Femur (tissue), 1 donor: ENCODE results near the gene AP3D1.

Experiments
- DNase-seq: peaks from one replicate; pipeline ENCODE4 v3.0.0-alpha.2; 2017

AP3D1 gene

DNA sequence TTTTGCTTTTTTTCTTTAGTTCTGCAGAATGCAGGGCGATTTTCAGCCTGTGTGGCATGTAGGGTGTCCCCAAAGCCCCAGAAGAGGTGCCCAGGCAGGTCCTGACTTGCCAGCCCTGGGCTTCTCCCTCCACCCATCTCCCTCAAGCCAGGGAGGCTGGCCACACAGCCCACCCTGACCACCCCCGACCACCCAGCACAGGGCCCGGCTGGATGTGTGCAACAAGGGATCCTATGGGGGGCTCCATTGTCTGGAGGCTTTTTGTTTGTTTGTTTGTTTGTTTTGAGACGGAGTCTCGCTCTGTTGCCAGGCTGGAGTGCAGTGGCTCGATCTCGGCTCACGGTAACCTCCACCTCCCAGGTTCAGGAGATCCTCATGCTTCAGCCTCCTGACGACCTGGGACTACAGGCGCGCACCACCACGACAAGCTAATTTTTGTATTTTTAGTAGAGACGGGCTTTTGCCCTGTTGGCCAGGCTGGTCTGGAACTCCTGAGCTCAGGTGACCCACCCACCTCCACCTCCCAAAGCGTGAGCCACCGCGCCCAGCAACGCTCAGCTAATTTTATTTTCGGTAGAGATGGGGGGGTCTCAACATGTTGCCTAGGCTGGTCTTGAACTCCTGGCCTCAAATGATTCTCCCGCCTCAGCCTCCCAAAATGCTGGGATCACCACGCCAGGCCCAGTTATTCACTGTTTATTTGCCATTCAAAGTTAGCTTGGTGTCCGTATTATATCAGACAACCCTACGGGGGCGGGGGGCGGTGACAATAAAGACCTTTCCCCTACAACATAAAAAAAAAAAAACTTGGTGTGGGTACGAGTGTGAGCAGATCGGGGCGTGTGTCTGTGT lies 92.6 kb downstream of the AP3D1 start:
- DNase-seq: peak; percentile 23

DNA sequence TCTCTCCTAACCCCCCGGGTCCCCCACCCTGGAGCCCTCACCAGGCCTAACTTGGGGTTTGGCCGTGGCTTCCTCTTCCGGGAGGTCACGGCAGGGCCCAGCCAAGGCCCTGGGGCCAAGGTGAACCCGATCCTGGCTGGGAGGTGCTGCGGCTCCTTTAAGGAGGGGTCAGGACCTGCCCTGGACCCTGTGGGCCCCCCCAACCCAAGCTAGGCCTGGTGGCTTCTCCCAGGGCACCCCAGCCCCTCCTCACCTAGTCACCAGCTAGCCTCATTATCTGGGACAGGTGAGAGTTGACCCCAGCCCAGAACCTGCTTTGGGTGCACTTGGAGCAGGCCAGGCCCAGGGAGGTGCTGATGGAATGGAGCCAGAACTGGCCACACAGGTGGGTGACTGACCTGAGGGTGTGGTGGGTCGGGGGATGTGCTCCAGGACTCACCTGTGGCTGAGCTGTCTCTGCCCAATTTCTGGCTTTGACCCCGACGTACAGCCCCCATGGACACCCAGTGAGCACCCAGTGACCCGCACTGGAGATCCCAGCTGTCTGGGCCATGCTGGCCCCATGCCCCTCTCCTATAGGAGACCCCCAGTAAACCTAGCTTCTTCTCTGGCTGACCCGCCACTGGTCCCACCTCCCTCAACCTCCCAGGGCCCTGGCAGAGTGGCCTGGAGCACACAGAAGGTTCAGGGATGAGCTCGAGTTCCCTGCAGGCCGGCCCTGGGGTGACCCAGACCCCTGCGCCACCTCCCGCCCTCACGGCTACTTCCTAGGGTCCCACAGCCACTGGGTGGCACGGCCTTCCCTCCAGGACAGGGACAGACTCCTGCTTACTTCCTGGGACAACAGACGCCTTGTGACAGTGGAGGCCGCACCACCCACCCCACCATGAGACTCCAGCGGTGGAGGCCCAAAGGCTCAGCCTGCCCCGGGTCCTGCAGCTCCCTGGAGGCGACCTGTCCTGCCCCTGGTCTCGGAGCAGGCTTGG lies 93.6 kb downstream of the AP3D1 start:
- peak; percentile 25 for DNase-seq

DNA sequence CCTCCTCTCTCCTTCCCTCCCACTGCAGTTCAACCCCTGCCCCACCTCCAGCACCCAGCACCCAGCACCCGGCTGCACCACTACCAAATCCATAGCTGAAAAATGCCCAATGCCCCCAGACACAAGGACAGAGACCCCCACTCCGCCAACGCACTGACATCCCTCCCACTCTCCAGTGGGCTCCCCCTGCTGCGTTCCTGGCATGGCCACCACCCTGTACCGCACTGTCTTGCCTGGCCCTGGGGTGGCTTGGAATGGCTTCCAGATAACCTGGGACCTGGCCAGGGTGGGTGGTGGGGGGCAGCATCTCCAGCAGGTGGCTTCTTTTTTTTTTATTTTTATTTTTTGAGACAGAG lies 94.6 kb downstream of the AP3D1 start:
- peak; percentile 29 for DNase-seq

DNA sequence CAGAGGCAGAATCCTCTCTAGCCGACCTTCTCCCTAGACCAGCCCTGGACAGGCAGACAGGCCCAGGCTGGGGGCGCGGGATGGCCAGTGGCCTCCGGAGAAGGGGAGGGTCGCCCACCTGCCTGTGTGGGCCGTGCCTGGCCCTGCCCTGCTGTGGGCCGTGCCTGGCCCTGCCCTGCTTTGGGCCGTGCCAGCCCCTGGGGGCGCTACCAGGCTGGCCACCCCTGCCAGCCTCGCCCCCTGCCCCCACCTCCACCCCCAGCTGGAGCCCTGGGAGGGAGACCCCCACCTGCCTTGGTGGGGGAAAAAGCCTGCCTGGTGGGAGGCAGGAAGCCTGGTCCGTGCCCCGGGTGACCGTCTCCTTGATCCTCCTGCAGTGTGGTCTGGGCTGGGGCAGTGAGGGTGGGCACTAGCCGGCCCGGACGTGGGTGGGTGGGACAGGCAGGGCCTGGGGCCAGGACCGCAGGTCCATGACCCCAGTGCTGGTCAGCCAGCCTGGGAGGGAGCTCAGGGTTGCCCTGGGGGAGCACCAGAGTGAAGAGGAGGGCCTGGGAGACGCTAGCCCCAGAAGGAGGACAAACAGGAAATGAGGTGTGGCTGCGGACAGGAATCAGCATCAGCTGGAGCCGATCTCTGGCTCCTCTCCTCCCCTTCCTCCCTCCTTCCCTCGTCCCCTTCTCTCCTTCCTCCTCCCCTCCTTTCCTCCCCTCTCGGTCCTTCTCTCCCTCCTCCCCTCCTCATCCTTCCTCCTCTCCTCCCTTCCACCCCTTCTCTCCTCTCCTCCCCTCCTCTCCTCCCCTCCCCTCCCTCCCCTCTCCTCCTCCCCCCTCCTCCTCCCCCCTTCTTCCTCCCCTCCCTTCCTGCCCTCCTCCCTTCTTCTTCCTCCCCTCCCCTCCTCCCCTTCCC lies 95.2 kb downstream of the AP3D1 start:
- peak; percentile 83 for DNase-seq

DNA sequence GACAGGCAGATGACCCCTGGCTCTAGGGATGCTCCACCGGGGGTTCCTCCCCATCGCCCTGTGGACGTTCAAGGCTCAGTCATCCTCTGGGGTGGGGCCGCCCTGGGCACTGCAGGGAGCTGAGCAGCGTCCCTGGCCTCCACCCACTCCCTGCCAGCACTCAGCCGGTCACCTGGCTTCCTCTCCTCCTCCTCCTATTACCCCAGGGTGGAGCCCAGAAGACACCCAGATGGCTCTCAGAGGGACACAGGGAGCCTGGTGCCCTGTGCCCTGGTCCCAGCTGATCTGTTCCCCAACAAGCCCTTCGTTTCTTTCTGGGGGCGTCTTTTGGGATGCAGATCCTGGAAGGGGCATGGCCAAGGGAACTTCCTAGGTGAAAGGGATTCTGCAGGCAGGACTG lies 96.6 kb downstream of the AP3D1 start:
- peak; percentile 21 for DNase-seq

DNA sequence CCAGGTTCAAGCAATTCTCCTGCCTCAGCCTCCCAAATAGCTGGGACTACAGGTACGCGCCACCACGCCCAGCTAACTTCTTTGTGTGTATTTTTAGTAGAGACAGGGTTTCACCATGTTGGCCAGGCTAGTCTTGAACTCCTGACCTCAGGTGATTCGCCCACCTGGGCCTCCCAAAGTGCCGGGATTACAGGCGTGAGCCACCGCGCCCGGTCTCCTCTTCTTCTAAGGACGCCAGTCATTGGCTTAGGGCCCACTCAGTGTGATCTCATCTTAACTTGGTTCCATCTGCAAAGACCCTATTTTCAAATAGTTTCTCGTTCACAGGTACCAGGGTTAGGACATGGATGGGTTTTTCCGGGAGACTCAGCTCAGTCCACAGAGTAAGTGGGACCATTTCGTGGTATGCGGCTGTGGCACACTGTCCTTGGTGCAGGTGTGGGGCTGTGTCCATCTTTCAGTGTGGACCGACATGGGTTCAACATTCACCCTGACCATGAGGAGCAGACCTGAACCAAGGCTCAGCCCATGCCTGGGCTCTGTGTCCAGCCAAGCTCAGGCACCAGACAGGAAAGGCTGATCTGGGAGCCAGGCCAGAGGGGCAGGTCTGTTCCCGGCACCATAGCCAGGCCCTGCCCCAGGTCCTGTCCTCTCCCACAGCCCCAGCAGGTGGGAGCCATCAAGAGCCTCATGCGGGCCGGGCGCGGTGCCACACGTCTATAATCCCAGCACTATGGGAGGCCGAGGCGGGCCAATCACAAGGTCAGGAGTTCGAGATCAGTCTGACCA lies 97.6 kb downstream of the AP3D1 start:
- DNase-seq: peak; percentile 43

DNA sequence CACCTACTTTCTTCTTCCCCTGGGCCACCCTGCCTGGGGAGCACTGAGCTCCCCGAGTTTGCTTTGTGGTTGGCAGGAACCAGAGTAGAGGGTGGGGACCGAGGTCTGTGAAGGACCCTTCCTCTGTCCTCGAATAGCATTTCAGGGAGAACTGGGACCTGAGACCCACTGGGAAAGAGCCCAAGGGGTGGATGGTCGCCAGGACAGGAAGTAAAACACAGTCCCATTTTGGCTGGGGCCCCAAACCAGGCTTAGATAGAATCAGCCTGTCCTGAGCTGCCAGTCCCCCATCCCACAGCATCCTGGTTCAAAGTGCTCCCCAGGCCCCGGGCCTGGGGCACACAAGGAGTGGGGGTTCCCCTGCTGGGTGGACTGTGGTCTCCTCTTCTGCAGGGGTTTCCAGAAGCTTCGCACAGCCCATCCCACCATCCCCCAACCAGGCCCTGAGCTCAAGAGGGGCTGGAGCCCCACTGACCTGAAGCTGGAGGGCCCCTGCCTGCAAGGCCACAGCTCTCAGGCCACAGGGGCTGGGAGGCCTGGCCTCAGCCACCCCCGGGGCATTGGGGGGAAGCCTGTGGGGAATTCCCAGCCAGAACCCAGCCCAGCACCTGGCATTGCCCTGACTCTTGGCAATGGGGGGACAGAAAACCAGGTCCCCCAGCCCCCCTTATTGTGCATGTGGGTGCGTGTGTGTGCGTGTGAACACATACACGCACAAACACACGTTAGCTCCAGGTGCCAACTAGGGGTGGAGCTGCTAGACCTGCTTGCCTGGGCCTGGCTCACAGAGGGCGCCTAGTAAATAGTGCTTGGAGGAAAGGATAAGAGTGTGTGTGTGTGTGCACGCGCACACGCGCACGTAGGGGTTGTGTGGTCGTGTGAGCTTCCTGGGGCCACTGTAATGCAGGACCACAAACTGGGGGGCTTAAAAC lies 99.3 kb downstream of the AP3D1 start:
- peak; percentile 51 for DNase-seq

DNA sequence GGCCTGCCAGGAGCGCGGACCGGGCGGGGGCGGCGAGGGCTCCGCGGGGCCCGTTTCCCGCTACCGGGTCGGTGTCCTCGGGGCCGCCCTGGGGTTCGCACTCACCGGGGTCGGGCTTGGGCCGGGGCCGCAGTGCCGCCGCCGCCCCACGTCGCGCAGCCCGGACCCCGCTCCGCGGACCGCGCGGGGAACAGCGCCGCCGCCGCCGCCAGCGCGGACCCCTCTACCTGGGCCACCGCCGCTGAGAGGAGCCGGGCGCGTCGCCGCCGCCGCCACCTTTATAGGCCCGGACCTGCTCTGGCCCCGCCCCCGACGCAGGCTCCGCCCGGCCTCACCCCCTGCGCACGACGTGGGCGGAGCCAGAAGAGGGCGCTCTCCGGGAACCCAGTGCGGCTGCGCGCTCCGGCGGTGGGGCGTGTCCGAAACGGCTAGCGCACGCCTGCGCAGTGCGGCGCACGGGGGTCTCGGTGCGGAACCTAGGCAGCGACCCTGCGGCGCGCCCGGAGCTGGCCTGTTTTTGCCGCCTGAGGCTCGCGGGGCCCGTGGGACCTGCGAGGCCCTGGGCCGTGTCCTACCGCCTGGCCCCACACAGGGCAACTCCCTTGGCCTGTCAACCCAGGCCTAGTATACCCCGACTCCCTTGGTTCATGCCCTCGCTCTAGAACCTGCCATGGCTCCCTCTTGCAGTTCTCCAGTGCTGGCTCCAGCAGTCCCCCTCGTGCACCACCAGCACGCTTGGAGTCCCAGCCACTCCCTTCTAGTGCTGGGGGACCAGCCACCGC lies 100.2 kb downstream of the AP3D1 start, which contains the start of gene MKNK2:
MKNK2 (minus strand) TSS at position 254 of the 782 bp plus-strand sequence. CDS start 393 bp downstream, outside the sequence.
- peak; percentile 96 for DNase-seq
